Neural progenitor cell (in vitro differentiated cells): ENCODE measurements around the gene ABHD2. TPM values are rescaled to one million over a fixed set of nuclear protein-coding genes. Genes with fewer than 3 reads are reported as not detected.

Source experiments
- DNase-seq: peaks from one replicate; pipeline ENCODE4 v3.0.0-alpha.2; 2016; ENCODE audit warnings: low spot score
- H2AFZ ChIP-seq: fragments of 200-600 bp; sonication (generic); replicated peaks from 2 replicates; pipeline ENCODE4 v1.6.1; 2016; ENCODE audit warnings: antibody characterized with exemption
- H3F3A ChIP-seq: fragments of 200-600 bp; sonication (generic); 2 replicates; pipeline ENCODE4 v1.6.1; 2016; ENCODE audit warnings: antibody characterized with exemption, low read depth
- H3K27ac ChIP-seq: fragments of 200-600 bp; sonication (generic); 2 replicates; pipeline ENCODE4 v1.5.1; 2016; ENCODE audit warnings: mild to moderate bottlenecking
- H3K27me3 ChIP-seq: fragments of 200-600 bp; sonication (generic); 2 replicates; pipeline ENCODE4 v1.6.1; 2016; ENCODE audit warnings: mild to moderate bottlenecking, moderate library complexity
- H3K36me3 ChIP-seq: fragments of 200-600 bp; sonication (generic); 2 replicates; pipeline ENCODE4 v1.5.1; 2016
- H3K4me1 ChIP-seq: fragments of 200-600 bp; sonication (generic); 2 replicates; pipeline ENCODE4 v1.6.1; 2016; ENCODE audit warnings: mixed run types
- H3K4me2 ChIP-seq: fragments of 200-600 bp; sonication (generic); 2 replicates; pipeline ENCODE4 v1.6.1; 2016
- H3K4me3 ChIP-seq: fragments of 200-600 bp; sonication (generic); 2 replicates; pipeline ENCODE4 v1.5.1; 2016
- H3K79me2 ChIP-seq: fragments of 200-600 bp; sonication (generic); 2 replicates; pipeline ENCODE4 v1.6.1; 2016; ENCODE audit warnings: low read depth
- H3K9ac ChIP-seq: fragments of 200-600 bp; sonication (generic); 2 replicates; pipeline ENCODE4 v1.6.1; 2016
- H3K9me3 ChIP-seq: fragments of 200-600 bp; sonication (generic); 2 replicates; pipeline ENCODE4 v1.5.1; 2016; ENCODE audit warnings: low read depth
- H4K20me1 ChIP-seq: fragments of 200-600 bp; sonication (generic); 2 replicates; pipeline ENCODE4 v1.6.1; 2016; ENCODE audit warnings: low read depth
- H3K27ac Mint-ChIP-seq: 3 replicates; pipeline ENCODE4 v1.8.0; 2021; ENCODE audit warnings: mixed read lengths
- H3K27me3 Mint-ChIP-seq: 2 replicates; pipeline ENCODE4 v1.8.0; 2022; ENCODE audit warnings: low read depth, mild to moderate bottlenecking, inconsistent platforms, moderate library complexity, mixed read lengths; ENCODE audit not compliant: insufficient read depth
- H3K36me3 Mint-ChIP-seq: 3 replicates; pipeline ENCODE4 v1.8.0; 2021; ENCODE audit warnings: mixed read lengths
- H3K4me1 Mint-ChIP-seq: 3 replicates; pipeline ENCODE4 v1.8.0; 2021; ENCODE audit warnings: mixed read lengths
- H3K4me3 Mint-ChIP-seq: 3 replicates; pipeline ENCODE4 v1.8.0; 2021; ENCODE audit warnings: mild to moderate bottlenecking, moderate library complexity, mixed read lengths
- H3K9me3 Mint-ChIP-seq: 3 replicates; pipeline ENCODE4 v1.8.0; 2020; ENCODE audit warnings: mixed read lengths
- CTCF ChIP-seq: fragments of 200-600 bp; sonication (generic); IDR thresholded peaks from 2 replicates; pipeline ENCODE4 v1.5.1; 2017; ENCODE audit warnings: antibody characterized with exemption, mild to moderate bottlenecking
- EZH2 ChIP-seq: fragments of 200-600 bp; sonication (generic); IDR thresholded peaks from 2 replicates; pipeline ENCODE4 v1.6.1; 2017; ENCODE audit warnings: antibody characterized with exemption, mild to moderate bottlenecking, moderate library complexity
- EZH2phosphoT487 ChIP-seq: fragments of 200-600 bp; sonication (generic); IDR thresholded peaks from 2 replicates; pipeline ENCODE4 v1.6.1; 2017; ENCODE audit warnings: antibody characterized with exemption
- total RNA-seq: library from RNA; depleted of rRNA; stranded (reverse); fragments of >200 nt; gene quantifications from 2 replicates; pipeline ENCODE4 v1.2.3, GENCODE V29; 2015; ENCODE audit warnings: low replicate concordance

The ABHD2 gene
- total RNA-seq, 1 donor from 2014 or later = 10.9 TPM

- H2AFZ ChIP-seq = no peak overlapping the region
- no peaks in the 10 kb centered on the region for H3K36me3 ChIP-seq
Observed at GRCh38 chr15:89187986-89188514, 99.8 kb downstream of the ABHD2 start.

GRCh38 chr15:89192136-89192535 is 103.9 kb downstream of the ABHD2 start:
- Histone ChIP-seq H3K9ac (no peak overlapping the region), H3K4me1 (peaks cover 12% of the 10 kb centered on the region), H3K36me3 (no peaks in the 10 kb centered on the region), H3K27me3 (no peaks in the 10 kb centered on the region), H4K20me1 (no peaks in the 10 kb centered on the region), H2AFZ (no peak overlapping the region), H3K4me3 (no peak overlapping the region), H3K9me3 (no peaks in the 10 kb centered on the region), H3K4me2 (no peak overlapping the region), H3K79me2 (no peaks in the 10 kb centered on the region), H3K27ac (no peak overlapping the region), H3F3A (peaks cover 3% of the 10 kb centered on the region)
- Mint-ChIP-seq H3K27me3 (peaks cover 2% of the 10 kb centered on the region), H3K27ac (no peak overlapping the region), H3K4me3 (peak overlapping the region; percentile 34), H3K9me3 (no peaks in the 10 kb centered on the region), H3K36me3 (peaks cover 21% of the 10 kb centered on the region), H3K4me1 (peaks cover 14% of the 10 kb centered on the region)
- TF ChIP-seq EZH2phosphoT487 (no peak), EZH2 (no peak), CTCF (no peak)
- no peak for DNase-seq

More at GRCh38 chr15:89187986-89188514, 99.8 kb downstream of the ABHD2 start:
- Histone ChIP-seq H3K4me2 (no peak overlapping the region), H4K20me1 (no peaks in the 10 kb centered on the region), H3F3A (no peaks in the 10 kb centered on the region), H3K27ac (no peak overlapping the region), H3K4me1 (no peaks in the 10 kb centered on the region), H3K4me3 (no peak overlapping the region), H3K9me3 (no peaks in the 10 kb centered on the region), H3K9ac (no peak overlapping the region), H3K79me2 (no peaks in the 10 kb centered on the region), H3K27me3 (no peaks in the 10 kb centered on the region)
- DNase-seq = no peak
- Mint-ChIP-seq H3K4me1 (no peaks in the 10 kb centered on the region), H3K9me3 (no peaks in the 10 kb centered on the region), H3K36me3 (peaks cover 16% of the 10 kb centered on the region), H3K27ac (no peak overlapping the region), H3K27me3 (peaks cover 4% of the 10 kb centered on the region), H3K4me3 (no peak overlapping the region)
- TF ChIP-seq EZH2phosphoT487 (no peak), CTCF (no peak)

- no peak overlapping the region for H3K27ac Mint-ChIP-seq
- peaks cover 19% of the 10 kb centered on the region for H3K4me1 Mint-ChIP-seq
- H3K79me2 ChIP-seq = no peaks in the 10 kb centered on the region
- DNase-seq = no peak
- no peaks in the 10 kb centered on the region for H3K9me3 ChIP-seq
- no peak overlapping the region for H3K9ac ChIP-seq
- H3K27ac ChIP-seq = no peak overlapping the region
- TF ChIP-seq CTCF (no peak), EZH2 (no peak), EZH2phosphoT487 (no peak)
- peaks cover 9% of the 10 kb centered on the region for H3F3A ChIP-seq
- no peaks in the 10 kb centered on the region for H3K9me3 Mint-ChIP-seq
- H4K20me1 ChIP-seq = no peaks in the 10 kb centered on the region
- no peak overlapping the region for H2AFZ ChIP-seq
- no peaks in the 10 kb centered on the region for H3K27me3 ChIP-seq
- no peak overlapping the region for H3K4me3 Mint-ChIP-seq
- no peak overlapping the region for H3K4me3 ChIP-seq
- H3K4me2 ChIP-seq = no peak overlapping the region
- no peaks in the 10 kb centered on the region for H3K36me3 ChIP-seq
- H3K4me1 ChIP-seq = peaks cover 18% of the 10 kb centered on the region
- peaks cover 23% of the 10 kb centered on the region for H3K36me3 Mint-ChIP-seq
- peaks cover 2% of the 10 kb centered on the region for H3K27me3 Mint-ChIP-seq
Observed at GRCh38 chr15:89192766-89193165, 104.5 kb downstream of the ABHD2 start.
